WI38 (cell line): ENCODE data around the gene MAPK4.

Experiments used
- H3K4me3 ChIP-seq: 2 replicates; pipeline ENCODE4 v1.5.1; 2011; ENCODE audit warnings: low read depth, mild to moderate bottlenecking, control low read depth, low read length
- CTCF ChIP-seq: IDR thresholded peaks from 2 replicates; pipeline ENCODE4 v1.5.1; 2012; ENCODE audit warnings: low read depth, mild to moderate bottlenecking, control low read depth, low read length

MAPK4 gene

GRCh38 chr18:50716902-50717301, 157.0 kb downstream of the MAPK4 start:
- no peak overlapping the region for H3K4me3 ChIP-seq
- no peak for TF ChIP-seq CTCF

- no peak overlapping the region for H3K4me3 ChIP-seq
- no peak for TF ChIP-seq CTCF
Measured at GRCh38 chr18:50717563-50717962, 157.7 kb downstream of the MAPK4 start.

GRCh38 chr18:50719471-50720324, 159.8 kb downstream of the MAPK4 start:
- no peak for TF ChIP-seq CTCF

GRCh38 chr18:50720325-50720674, 160.4 kb downstream of the MAPK4 start:
- no peak overlapping the region for H3K4me3 ChIP-seq
- TF ChIP-seq CTCF = no peak

More at GRCh38 chr18:50719471-50720324, 159.8 kb downstream of the MAPK4 start:
- H3K4me3 ChIP-seq = no peak overlapping the region

- no peak for TF ChIP-seq CTCF
- H3K4me3 ChIP-seq = no peak overlapping the region
Measured at GRCh38 chr18:50721006-50721405, 161.1 kb downstream of the MAPK4 start.

GRCh38 chr18:50721451-50722120, 161.7 kb downstream of the MAPK4 start:
- TF ChIP-seq CTCF = no peak
- no peak overlapping the region for H3K4me3 ChIP-seq

GRCh38 chr18:50722311-50722710, 162.4 kb downstream of the MAPK4 start:
- no peak overlapping the region for H3K4me3 ChIP-seq
- TF ChIP-seq CTCF = no peak
